Endothelial cell of umbilical vein (primary cell): ENCODE data around the gene CCDC3. TPM values are rescaled to one million over a fixed set of nuclear protein-coding genes. Genes with fewer than 3 reads are reported as not detected.

Experiments
- BruUV-seq: library from RNA; stranded (reverse); fragments of 400-500 nt; replicated peaks from 2 replicates; lab custom pipeline; 2021; lab: Mats Ljungman, UMichigan
- CTCF ChIA-PET: fragments of 300-600, 350-600 bp; sonication (Branson Sonifier 250); formaldehyde crosslinking; loops from one replicate; lab custom pipeline; 2021; ENCODE audit warnings: antibody characterized with exemption, inconsistent platforms; lab: Charles Lee
- POLR2A ChIA-PET: fragments of 300-600, 350-600 bp; sonication (Branson Sonifier 250); formaldehyde crosslinking; loops from one replicate; lab custom pipeline; 2021; ENCODE audit warnings: antibody characterized with exemption, inconsistent platforms; lab: Charles Lee
- DNase-seq: peaks from one replicate; pipeline ENCODE4 v3.0.0-alpha.2; 2011; ENCODE audit warnings: low read depth, low spot score
- FAIRE-seq: peaks from 2 replicates; lab custom pipeline; 2011; peaks lifted over from hg19 to GRCh38; lab: Jason Lieb, UNC
- H2AFZ ChIP-seq: 2 replicates; pipeline ENCODE4 v1.6.0; 2012; ENCODE audit warnings: low read depth, low read length, control low read depth, inconsistent platforms
- H3K27ac ChIP-seq: 2 replicates; pipeline ENCODE4 v1.5.1; 2011; ENCODE audit warnings: low read depth, mild to moderate bottlenecking, control low read depth, low read length, moderate library complexity; ENCODE audit not compliant: insufficient read depth
- H3K27me3 ChIP-seq, 2 experiments: 2 replicates each; pipeline versions ENCODE4 v1.6.0 to v1.6.1; 2011; ENCODE audit warnings: low read length in 2 of 2, mixed read lengths in 1 of 2; ENCODE audit not compliant: control insufficient read depth in 2 of 2, insufficient read depth in 2 of 2
- H3K36me3 ChIP-seq, 2 experiments: 2 replicates in 1 of 2; 3 replicates in 1 of 2; pipeline ENCODE4 v1.5.1; 2011; ENCODE audit warnings: low read length in 2 of 2, mild to moderate bottlenecking in 1 of 2, moderate library complexity in 1 of 2; ENCODE audit not compliant: control insufficient read depth in 2 of 2, insufficient read depth in 2 of 2; ENCODE audit errors: extremely low read depth in 1 of 2
- H3K4me1 ChIP-seq: 3 replicates; pipeline ENCODE4 v1.5.1; 2011; ENCODE audit warnings: mild to moderate bottlenecking, low read length; ENCODE audit not compliant: control insufficient read depth, insufficient read depth; ENCODE audit errors: extremely low read depth
- H3K4me2 ChIP-seq: 2 replicates; pipeline ENCODE4 v1.6.1; 2011; ENCODE audit warnings: low read length, control low read depth, mixed read lengths; ENCODE audit not compliant: insufficient read depth
- H3K4me3 ChIP-seq, 3 experiments: fragments of 200-600 bp in 1 of 3; sonication (generic), shearing (Covaris generic) in 1 of 3; replicated peaks in 1 of 3; 2 replicates each; pipeline ENCODE4 v1.5.1; 2011 to 2016; ENCODE audit warnings: control low read depth in 3 of 3, low read length in 3 of 3, mild to moderate bottlenecking in 2 of 3, inconsistent platforms in 1 of 3, low read depth in 1 of 3, moderate library complexity in 1 of 3; ENCODE audit not compliant: insufficient read depth in 1 of 3
- H3K79me2 ChIP-seq: 2 replicates; pipeline ENCODE4 v1.6.0; 2012; ENCODE audit warnings: low read length, inconsistent platforms; ENCODE audit not compliant: control insufficient read depth, insufficient read depth
- H3K9ac ChIP-seq: replicated peaks from 2 replicates; pipeline ENCODE3; 2011; ENCODE audit warnings: low read length, control low read depth; ENCODE audit not compliant: insufficient read depth; ENCODE audit errors: extremely low read depth
- H3K9me1 ChIP-seq: replicated peaks from 3 replicates; pipeline ENCODE4 v1.6.0; 2011; ENCODE audit warnings: mild to moderate bottlenecking, low read length; ENCODE audit not compliant: control insufficient read depth, insufficient read depth; ENCODE audit errors: extremely low read depth
- H3K9me3 ChIP-seq: replicated peaks from 2 replicates; pipeline ENCODE4 v1.5.1; 2012; ENCODE audit warnings: low read length, inconsistent platforms; ENCODE audit not compliant: control insufficient read depth, insufficient read depth
- H4K20me1 ChIP-seq: replicated peaks from 2 replicates; pipeline ENCODE3; 2011; ENCODE audit warnings: mild to moderate bottlenecking, low read length; ENCODE audit not compliant: control insufficient read depth, insufficient read depth; ENCODE audit errors: extremely low read depth
- CTCF ChIP-seq, 2 donors: IDR thresholded peaks; 1 replicate in 1 of 2; 2 replicates in 1 of 2; pipeline ENCODE4 v1.5.1; 2011; ENCODE audit warnings: low read length in 2 of 2, mild to moderate bottlenecking in 2 of 2, moderate library complexity in 2 of 2, control low read depth in 1 of 2, inconsistent platforms in 1 of 2, low read depth in 1 of 2; ENCODE audit not compliant: insufficient read depth in 1 of 2; ENCODE audit errors: extremely low read depth in 1 of 2
- EZH2 ChIP-seq: IDR thresholded peaks from 2 replicates; pipeline ENCODE4 v1.6.1; 2012; ENCODE audit warnings: borderline replicate concordance, low read depth, mild to moderate bottlenecking, moderate library complexity, low read length, inconsistent platforms; ENCODE audit not compliant: severe bottlenecking
- FOS ChIP-seq: IDR thresholded peaks from 2 replicates; pipeline ENCODE4 v1.6.1; 2011; ENCODE audit warnings: mild to moderate bottlenecking, low read length, moderate library complexity, borderline replicate concordance; ENCODE audit not compliant: insufficient read depth
- GATA2 ChIP-seq: IDR thresholded peaks from 2 replicates; pipeline ENCODE4 v1.7.0; 2011; ENCODE audit warnings: low read depth, mild to moderate bottlenecking, moderate library complexity, mixed read lengths, low read length; ENCODE audit not compliant: insufficient read length, insufficient read depth
- JUN ChIP-seq: IDR thresholded peaks from 2 replicates; pipeline ENCODE4 v1.6.1; 2011; ENCODE audit warnings: borderline replicate concordance, low read depth; ENCODE audit not compliant: insufficient read length, insufficient read depth
- MAX ChIP-seq: IDR thresholded peaks from 2 replicates; pipeline ENCODE4 v1.6.1; 2011; ENCODE audit not compliant: insufficient read depth, insufficient read length
- MYC ChIP-seq: IDR thresholded peaks from one replicate; pipeline ENCODE4 v1.6.1; 2011; ENCODE audit warnings: mild to moderate bottlenecking, low read depth, low read length
- POLR2A ChIP-seq: IDR thresholded peaks from 2 replicates; pipeline ENCODE4 v1.6.1; 2012; ENCODE audit warnings: low read depth, mild to moderate bottlenecking, control low read depth, low read length
- POLR2AphosphoS5 ChIP-seq: IDR thresholded peaks from 2 replicates; pipeline ENCODE4 v1.6.1; 2012; ENCODE audit warnings: low read depth, mild to moderate bottlenecking, control low read depth, low read length, moderate library complexity; ENCODE audit not compliant: insufficient read depth
- dilution Hi-C: fragments of 300-500 bp; cut with MboI; formaldehyde crosslinking; loops from one replicate; pipeline ENCODE4 v1.15.0; 2019; ENCODE audit warnings: low sequenced_read_pairs; ENCODE audit not compliant: extremely low pct_ligation_motif_present
- intact Hi-C: fragments of 100-400 bp; cut with micrococcal nuclease; formaldehyde crosslinking; loops from one replicate; pipeline ENCODE4 v1.10.0; 2022
- polyA plus RNA-seq, 4 experiments: library from polyadenylated mRNA; depleted of rRNA in 3 of 4; stranded (reverse) in 3 of 4; unstranded in 1 of 4; fragments of >200 nt; gene quantifications; 2 replicates each; pipeline versions ENCODE4 v1.2.1 to v1.2.3, GENCODE V29; 2011 to 2012; ENCODE audit warnings: missing spikeins in 1 of 4
- total RNA-seq: library from RNA; stranded (reverse); gene quantifications from 2 replicates; pipeline ENCODE4 v1.2.3, GENCODE V29; 2021

The CCDC3 gene
- total and polyA plus RNA-seq, 2 donors (not counting 3 experiments of a cell fraction or from before 2014, with no cell fraction given): 0.90 to 1.4 TPM

- CTCF ChIA-PET: no interaction called here
- Histone ChIP-seq H3K9ac (no peak overlapping the region), H3K27me3 (no peaks in the 10 kb centered on the region), H4K20me1 (no peaks in the 10 kb centered on the region), H3K4me2 (no peak overlapping the region), H3K27ac (no peak overlapping the region), H3K4me1 (peaks cover 11% of the 10 kb centered on the region), H3K4me3 (no peak overlapping the region), H2AFZ (no peak overlapping the region), H3K36me3 (no peaks in the 10 kb centered on the region), H3K9me3 (no peaks in the 10 kb centered on the region), H3K9me1 (no peaks in the 10 kb centered on the region), H3K79me2 (no peaks in the 10 kb centered on the region)
- FAIRE-seq: no peak
- no peak for DNase-seq
- POLR2A ChIA-PET: no interaction called here
- intact Hi-C loops (no loop called here), dilution Hi-C loops (no loop called here)
- no TSS peak for BruUV-seq
- no peak for TF ChIP-seq MAX
- TF ChIP-seq FOS: no peak
- TF ChIP-seq MYC: no peak
- TF ChIP-seq POLR2A: no peak
- no peak for TF ChIP-seq GATA2
- TF ChIP-seq EZH2: no peak
- TF ChIP-seq POLR2AphosphoS5: no peak
Measured at GRCh38 chr10:13018171-13018570, 16.7 kb upstream of the CCDC3 start.

- Histone ChIP-seq H3K27me3 (no peaks in the 10 kb centered on the region), H4K20me1 (no peaks in the 10 kb centered on the region), H2AFZ (no peak overlapping the region), H3K36me3 (no peaks in the 10 kb centered on the region), H3K4me2 (no peak overlapping the region), H3K27ac (no peak overlapping the region), H3K9me1 (no peaks in the 10 kb centered on the region), H3K4me3 (no peak overlapping the region), H3K4me1 (peaks cover 11% of the 10 kb centered on the region), H3K9me3 (no peaks in the 10 kb centered on the region), H3K9ac (no peak overlapping the region), H3K79me2 (no peaks in the 10 kb centered on the region)
- TF ChIP-seq GATA2: no peak
- TF ChIP-seq FOS: no peak
- no peak for TF ChIP-seq CTCF (IDR thresholded peaks at IDR 0.05; ENCODE audit: extremely low read depth in 1 of 2, insufficient read depth in 1 of 2, low read depth in 1 of 2, low read length in 2 of 2)
- no peak for TF ChIP-seq EZH2
- no peak for TF ChIP-seq POLR2AphosphoS5
- TF ChIP-seq MYC: no peak
- no peak for TF ChIP-seq JUN
- CTCF ChIA-PET: interaction anchor here (0.7 to 1.4 kb wide), 3 partner anchors 13 to 235 kb away, joined by 3 to 4 read pairs (median 3); no protein-coding TSS in a partner anchor
- dilution Hi-C loops (no loop called here), intact Hi-C loops (no loop called here)
- POLR2A ChIA-PET: no interaction called here
- no peak for DNase-seq
- no TSS peak for BruUV-seq
- FAIRE-seq: no peak
Measured at GRCh38 chr10:13016886-13017285, 15.4 kb upstream of the CCDC3 start.
